ENCODE results near the gene DUSP3.

DUSP3 gene

DNA sequence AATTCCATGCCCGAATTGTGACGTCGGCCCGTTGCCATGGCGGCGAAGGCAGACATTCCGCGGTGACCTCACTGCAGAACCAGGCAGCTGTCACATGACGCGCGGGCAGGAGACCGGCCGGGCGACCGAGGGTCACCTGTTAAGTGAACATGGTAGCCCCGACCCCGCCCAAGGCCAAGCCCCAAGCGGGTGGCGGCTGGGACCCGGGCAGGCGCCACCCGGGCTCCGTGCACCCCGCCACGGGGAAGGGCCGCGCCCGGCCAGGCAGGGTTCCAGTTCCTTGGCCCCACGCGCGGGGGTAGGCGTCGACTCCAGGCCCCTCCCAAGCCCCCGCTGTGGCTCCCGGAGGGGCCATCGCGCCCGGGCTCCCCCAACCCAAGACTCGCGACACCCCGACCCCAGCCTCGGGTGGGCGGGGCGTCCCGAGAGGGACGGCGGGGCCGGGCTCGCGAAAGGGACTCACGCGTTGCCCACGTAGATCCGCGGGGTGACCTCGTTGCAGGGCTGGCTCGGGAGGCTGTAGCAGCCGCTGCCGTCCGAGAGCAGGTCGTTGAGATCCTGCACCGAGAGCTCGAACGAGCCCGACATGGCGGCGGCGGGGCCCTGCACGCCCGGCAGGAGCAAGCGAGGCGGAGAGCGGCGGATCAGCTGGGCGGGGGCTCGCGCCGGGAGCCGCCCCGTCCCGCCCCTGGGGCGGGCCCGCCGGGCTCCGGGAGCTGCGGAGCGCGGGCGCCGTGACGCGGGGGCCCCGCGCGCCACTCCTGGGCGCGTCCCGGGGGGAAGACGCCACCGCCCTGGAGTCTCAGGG is at the start of gene DUSP3:
DUSP3 (minus strand) TSS at position 641 of the 808 bp plus-strand sequence; CDS start at position 588, 53 bp downstream.
- DNase-seq (ENCODE audit: low read depth, low spot score): peak; percentile 96

DNA sequence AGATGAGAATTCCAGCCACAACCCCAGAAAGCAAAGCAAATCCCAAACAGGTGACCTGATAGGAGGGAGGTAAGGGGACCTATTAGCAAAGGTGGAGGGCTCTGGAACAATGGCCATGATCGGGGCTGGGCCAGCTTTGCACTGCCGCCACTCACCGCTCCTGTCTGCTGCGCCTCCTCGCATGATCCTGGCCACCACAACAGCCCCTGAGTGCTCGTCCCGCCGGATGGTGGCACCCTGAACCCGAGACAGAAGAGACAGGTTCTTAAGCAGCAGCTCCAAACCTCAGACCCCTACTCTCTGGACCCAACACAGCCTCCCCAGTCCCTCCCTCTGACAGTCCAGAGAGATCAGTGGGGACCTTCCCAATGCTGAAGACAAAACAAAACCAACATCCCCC is 48.8 kb upstream of the DUSP3 start:
- DNase-seq (ENCODE audit: low read depth, low spot score): no peak

- DNase-seq (ENCODE audit: low read depth, low spot score): no peak
These were observed 47.4 kb upstream of the DUSP3 start for GRCh38 chr17:43826206-43826605.

DNA sequence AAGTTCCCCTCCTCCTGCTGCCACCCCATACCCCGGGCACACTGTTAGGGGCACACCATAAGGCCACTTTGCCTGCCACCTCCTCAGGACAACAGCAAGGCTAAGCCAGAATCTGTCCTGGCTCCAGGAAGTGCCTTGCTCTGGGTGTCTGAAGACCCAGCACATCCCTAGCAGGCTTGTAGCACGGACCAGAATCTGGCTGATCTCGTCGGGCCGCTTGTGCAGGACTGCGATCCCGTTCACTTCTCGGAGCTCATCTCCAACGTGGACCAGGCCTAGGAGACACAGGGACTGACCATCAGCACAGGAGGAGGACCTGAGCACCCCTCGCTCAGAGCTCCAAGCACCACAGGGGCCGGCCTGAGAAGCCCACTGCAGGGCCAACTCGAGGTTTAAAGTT is 46.8 kb upstream of the DUSP3 start:
- no peak for DNase-seq (ENCODE audit: low read depth, low spot score)

- no peak for DNase-seq (ENCODE audit: low read depth, low spot score)
These were observed 44.7 kb upstream of the DUSP3 start for GRCh38 chr17:43823350-43824084.

- DNase-seq (ENCODE audit: low read depth, low spot score): no peak
These were observed 43.9 kb upstream of the DUSP3 start for GRCh38 chr17:43822570-43823190.

DNA sequence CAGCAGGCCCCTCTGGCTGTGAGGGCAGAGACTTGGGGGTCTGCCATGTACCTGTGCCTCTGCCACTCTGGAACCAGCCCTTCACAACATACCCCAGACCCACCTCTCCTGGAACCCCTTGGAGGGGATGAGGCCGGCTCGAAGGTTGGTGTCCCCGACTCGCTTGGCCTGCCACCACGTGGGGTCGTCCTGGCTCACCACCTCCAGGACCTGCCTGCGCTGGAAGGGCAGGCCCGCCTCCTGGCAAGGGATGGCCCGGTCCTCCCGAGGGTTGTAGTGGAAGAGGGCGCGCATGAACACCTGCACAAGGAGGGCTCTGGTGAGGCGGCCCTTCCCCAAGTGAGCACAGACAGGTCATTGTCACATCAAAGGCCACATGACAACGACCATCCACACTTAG is 42.0 kb upstream of the DUSP3 start:
- no peak for DNase-seq (ENCODE audit: low read depth, low spot score)

DNA sequence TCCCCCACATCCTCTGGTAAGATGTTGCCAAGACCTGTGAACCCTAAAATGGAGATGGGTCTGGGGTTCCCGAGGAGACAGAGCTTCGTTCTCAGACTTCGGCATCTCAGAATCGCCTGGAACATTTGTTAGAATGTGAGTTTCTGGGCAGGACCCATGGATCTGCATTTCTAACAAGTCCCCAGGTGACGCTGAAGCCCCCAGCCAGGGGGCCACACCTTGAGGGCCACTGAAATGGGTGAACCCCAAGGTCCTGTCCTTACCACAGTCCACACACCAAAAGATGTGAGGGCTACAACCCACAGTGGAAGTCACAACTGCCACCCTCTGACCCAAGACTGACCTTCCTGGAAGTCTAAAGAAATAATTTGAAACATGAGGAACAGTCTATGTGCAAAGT is 40.2 kb upstream of the DUSP3 start:
- no peak for DNase-seq (ENCODE audit: low read depth, low spot score)

DNA sequence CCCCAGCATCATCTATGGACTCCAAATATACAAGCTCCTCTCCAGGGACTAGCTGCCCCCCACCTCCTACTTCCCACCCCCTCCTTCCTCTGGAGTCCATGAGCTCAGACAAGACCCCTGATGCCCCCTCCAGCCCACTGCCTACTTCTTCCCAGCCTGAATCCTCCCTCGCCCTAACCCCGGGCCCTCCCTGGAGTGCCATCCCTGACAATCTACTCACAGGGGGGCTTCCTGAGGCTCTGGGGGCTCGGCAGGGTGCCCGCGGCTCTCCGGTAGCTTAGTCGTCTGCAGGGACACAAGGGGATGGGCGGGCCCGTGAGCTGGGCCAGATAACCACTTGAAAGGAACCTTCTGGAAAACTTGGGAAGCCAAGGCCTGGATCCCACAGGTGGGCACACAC is 39.0 kb upstream of the DUSP3 start:
- no peak for DNase-seq (ENCODE audit: low read depth, low spot score)

DNA sequence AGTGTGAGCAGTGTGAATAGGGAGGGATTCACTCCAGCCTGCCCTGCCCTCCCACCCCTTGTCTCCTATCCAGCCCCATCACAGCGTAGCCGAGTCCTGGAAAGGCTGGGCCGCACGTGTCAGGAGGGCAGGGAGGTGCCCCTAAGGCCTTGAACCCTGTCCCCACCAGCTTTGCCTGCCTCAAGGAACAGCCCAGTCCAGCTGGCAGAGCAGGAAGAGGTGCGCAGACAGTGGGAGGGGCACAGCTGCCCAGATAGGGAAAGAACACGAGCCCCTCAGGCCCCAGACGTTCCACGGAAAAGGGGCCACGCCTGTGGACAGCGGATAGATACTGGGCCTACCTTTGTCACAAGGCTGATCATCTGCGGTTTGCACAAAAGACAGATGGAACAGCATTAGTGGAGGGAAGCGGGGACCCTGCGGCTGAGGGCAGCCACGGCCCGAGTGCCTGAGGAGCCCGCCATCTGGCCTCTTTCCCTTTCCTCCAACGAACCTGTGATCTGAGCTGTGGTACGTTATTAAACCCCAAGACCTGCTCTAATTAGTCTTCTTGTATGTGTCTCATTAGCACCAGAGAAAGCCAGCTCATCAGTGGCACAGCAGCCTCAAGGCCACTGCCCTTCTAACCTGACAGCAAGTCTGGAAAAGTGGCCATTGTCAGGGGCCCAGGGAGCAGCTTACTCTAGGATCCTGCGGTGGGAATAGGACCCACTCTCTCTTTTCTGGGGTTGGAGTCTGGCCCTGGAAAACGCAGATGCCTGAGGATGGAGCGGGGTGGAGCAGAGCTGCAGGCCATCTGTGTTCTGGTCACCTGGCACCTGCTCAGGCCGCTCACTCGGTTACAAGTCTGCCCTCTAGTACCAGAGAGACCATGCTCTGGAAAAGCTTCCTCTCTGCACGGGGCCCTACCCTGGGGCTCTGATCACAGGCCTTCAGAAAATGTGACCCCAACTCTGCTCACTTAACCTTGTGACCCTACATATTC is 37.9 kb upstream of the DUSP3 start:
- no peak for DNase-seq (ENCODE audit: low read depth, low spot score)

DNA sequence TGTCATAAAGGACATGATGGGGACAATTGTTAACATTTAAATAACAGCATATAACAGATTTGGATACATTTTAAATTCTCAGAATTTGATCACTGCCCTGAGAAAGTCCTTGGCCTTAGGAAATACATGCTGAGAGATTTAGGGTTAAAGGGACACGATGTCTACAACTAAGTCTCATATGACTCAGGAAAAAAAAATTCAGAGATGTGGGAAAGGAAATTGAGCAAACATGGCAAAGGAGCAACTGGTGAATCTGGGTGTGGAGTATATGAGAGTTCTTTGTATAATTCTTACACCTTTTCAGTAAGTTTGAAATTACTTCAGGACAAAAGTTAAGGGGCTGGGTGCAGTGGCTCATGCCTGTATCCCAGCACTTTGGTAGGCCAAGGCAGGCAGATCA is 35.9 kb upstream of the DUSP3 start:
- DNase-seq (ENCODE audit: low read depth, low spot score): no peak

- DNase-seq (ENCODE audit: low read depth, low spot score): peak; percentile 47
These were observed 35.2 kb upstream of the DUSP3 start for GRCh38 chr17:43814026-43814425.

GRCh38 chr17:43813386-43813785 is 34.6 kb upstream of the DUSP3 start:
- DNase-seq (ENCODE audit: low read depth, low spot score): no peak

GRCh38 chr17:43812396-43813265 is 33.9 kb upstream of the DUSP3 start:
- DNase-seq (ENCODE audit: low read depth, low spot score): no peak

DNA sequence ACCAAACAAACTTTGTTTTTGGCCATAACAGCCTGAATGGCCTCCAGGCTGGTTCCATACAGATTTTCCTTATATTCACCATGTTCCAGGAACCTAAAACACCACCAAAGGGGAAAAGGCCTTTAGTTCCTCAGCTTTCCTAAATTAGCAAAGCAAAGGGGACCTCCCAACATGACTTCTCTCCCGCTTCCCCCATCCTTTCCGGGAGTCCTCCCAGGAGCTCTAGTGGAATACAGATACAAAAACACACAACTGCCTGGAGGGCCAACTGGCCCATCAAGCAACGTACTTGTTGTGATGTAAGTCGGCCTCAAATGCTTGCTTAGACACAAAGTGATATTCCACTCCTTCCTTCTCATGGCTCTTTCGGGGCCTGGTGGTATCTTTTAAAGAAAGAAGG is 32.0 kb upstream of the DUSP3 start:
- DNase-seq (ENCODE audit: low read depth, low spot score): no peak

DNA sequence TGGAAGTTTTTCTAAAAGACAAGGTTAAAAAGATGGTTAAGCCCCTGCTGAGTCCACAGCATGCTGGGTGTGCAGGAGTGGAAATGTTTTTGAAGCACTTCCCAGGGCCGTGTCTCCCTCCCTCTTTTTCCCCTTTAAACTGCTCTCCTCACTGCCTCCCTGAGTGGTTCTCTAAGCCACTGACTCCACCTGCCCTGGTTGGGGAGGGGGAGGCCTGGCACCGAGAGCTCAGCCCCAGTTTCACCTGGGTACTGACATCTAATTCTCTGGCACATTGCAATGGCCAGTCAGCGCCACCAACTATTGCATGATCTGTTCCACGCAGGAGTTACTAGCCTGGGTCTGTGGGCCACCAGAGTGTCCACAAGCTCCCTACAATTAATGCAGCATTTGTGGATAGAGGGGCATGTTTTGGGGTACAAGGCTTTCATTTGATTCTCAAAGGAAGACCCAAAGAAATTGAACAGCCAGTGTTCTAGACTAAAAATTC is 31.5 kb upstream of the DUSP3 start:
- DNase-seq (ENCODE audit: low read depth, low spot score): no peak

GRCh38 chr17:43809121-43809520 is 30.3 kb upstream of the DUSP3 start:
- DNase-seq (ENCODE audit: low read depth, low spot score): no peak

GRCh38 chr17:43808076-43808475 is 29.3 kb upstream of the DUSP3 start:
- DNase-seq (ENCODE audit: low read depth, low spot score): no peak

DNA sequence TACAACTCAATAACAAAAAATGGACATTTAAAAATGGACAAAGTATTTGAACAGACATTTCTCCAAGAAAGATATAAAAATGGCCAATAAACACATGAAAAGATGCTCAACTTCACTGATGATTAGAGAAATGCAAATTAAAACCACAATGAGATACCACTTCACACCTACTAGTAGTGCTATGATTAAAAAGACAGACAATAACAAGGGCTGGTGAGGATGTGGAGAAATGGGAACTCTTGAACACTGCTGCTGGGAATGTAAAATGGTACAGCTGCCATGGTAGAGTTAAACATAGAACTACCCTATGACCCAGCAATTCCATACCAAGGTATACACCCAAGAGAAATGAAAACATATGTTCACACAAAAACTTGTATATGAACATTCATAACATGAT is 26.3 kb upstream of the DUSP3 start:
- DNase-seq (ENCODE audit: low read depth, low spot score): no peak

DNA sequence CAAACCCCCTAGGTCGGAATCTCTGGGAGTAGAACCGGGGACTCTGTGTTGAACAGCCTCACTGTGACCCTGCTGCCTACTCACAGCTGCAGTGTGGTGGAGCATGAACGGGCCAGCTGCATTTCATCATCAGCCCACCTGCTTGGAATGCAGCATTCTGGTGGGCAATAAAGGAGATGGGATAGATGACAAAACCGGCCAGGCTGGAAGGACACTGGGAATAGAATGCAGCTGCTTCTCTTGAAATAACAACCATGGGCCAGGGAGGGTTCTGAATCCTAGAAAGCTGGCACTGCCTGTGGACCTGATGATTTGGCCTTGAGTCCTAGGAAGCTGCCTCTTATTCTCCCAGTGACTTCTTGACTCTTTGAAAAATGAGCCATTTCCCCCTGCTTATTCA is 25.0 kb upstream of the DUSP3 start:
- peak; percentile 59 for DNase-seq (ENCODE audit: low read depth, low spot score)
